ENCODE measurements around the gene STAP2. TPM values are rescaled to one million over a fixed set of nuclear protein-coding genes. Genes with fewer than 3 reads are reported as not detected.

STAP2 gene
- total and polyA plus RNA-seq, 2 donors (not counting 3 experiments of a cell fraction or from before 2014, with no cell fraction given): 12.2 to 21.7 TPM

DNA sequence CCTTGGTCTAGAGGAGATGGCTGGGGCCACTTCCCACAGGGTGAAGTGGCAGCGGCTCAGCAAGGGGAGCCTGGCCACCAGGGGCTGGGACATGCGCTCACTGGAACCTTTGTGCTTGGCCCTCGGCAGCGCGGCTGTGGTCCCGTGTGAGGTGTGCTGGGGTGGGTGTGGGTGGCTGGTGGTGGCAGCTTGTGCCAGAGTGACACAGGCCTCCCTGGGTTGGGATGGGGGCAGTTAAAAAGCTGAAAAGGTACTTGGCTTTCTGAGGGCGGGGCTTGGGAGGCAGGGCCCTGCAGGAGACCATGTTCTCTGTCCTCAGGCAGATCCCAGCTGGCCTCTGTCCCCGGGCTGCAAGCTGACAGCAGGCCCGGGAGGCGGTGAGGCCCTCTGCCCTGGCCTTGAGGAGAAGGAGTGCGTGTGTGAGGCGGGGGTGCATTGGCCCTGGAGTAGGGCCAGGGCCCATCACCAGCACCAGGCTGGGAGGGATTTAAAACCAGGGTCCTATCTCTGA is 22.1 kb upstream of the STAP2 start:
- DNase-seq (ENCODE audit: low read depth, low spot score): no peak
- Histone ChIP-seq H4K20me1 (replicated peaks; ENCODE audit: control insufficient read depth, extremely low read depth, insufficient read depth, low read length) (no peaks in the 10 kb centered on the region), H3K27me3 (ENCODE audit: control insufficient read depth in 2 of 2, insufficient read depth in 2 of 2, low read length in 2 of 2) (no peaks in the 10 kb centered on the region), H3K9me3 (replicated peaks; ENCODE audit: control insufficient read depth, insufficient read depth, low read length) (no peaks in the 10 kb centered on the region), H3K27ac (ENCODE audit: insufficient read depth, low read depth, low read length) (no peak overlapping the region), H3K79me2 (ENCODE audit: control insufficient read depth, insufficient read depth, low read length) (no peaks in the 10 kb centered on the region), H3K9ac (replicated peaks; ENCODE audit: extremely low read depth, insufficient read depth, low read length) (no peak overlapping the region), H3K4me3 (replicated peaks in 1 of 3; ENCODE audit: insufficient read depth in 1 of 3, low read depth in 1 of 3, low read length in 3 of 3) (no peak overlapping the region), H2AFZ (ENCODE audit: low read depth, low read length) (no peak overlapping the region), H3K9me1 (replicated peaks; ENCODE audit: control insufficient read depth, extremely low read depth, insufficient read depth, low read length) (no peaks in the 10 kb centered on the region), H3K36me3 (ENCODE audit: control insufficient read depth in 2 of 2, extremely low read depth in 1 of 2, insufficient read depth in 2 of 2, low read length in 2 of 2) (peaks cover 5 to 62% of the 10 kb centered on the region in 2 experiments), H3K4me2 (ENCODE audit: insufficient read depth, low read length) (no peak overlapping the region), H3K4me1 (ENCODE audit: control insufficient read depth, extremely low read depth, insufficient read depth, low read length) (no peaks in the 10 kb centered on the region)
- no peak for FAIRE-seq
- dilution Hi-C loops (cut with MboI; ENCODE audit: extremely low pct_ligation_motif_present, low sequenced_read_pairs) (loop anchor here (10.0 kb wide), 1 partner anchor 54 kb away; no protein-coding TSS in a partner anchor), intact Hi-C loops (cut with micrococcal nuclease) (no loop called here)
- TSS peak; percentile 78 for BruUV-seq (replicated peaks)
- TF ChIP-seq POLR2AphosphoS5 (IDR thresholded peaks at IDR 0.05; ENCODE audit: insufficient read depth, low read depth, low read length): no peak
- TF ChIP-seq GATA2 (IDR thresholded peaks at IDR 0.05; ENCODE audit: insufficient read depth, insufficient read length, low read depth, low read length): no peak
- no peak for TF ChIP-seq EZH2 (IDR thresholded peaks at IDR 0.05; ENCODE audit: borderline replicate concordance, low read depth, low read length, severe bottlenecking)
- TF ChIP-seq CTCF (IDR thresholded peaks at IDR 0.05; ENCODE audit: extremely low read depth in 1 of 2, insufficient read depth in 1 of 2, low read depth in 1 of 2, low read length in 2 of 2): no peak
- no peak for TF ChIP-seq MYC (IDR thresholded peaks at IDR 0.05; ENCODE audit: low read depth, low read length)
- TF ChIP-seq, protein P1, sequence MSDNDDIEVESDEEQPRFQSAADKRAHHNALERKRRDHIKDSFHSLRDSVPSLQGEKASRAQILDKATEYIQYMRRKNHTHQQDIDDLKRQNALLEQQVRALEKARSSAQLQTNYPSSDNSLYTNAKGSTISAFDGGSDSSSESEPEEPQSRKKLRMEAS (IDR thresholded peaks at IDR 0.05; ENCODE audit: insufficient read depth, insufficient read length): no peak
- no peak for TF ChIP-seq POLR2A (IDR thresholded peaks at IDR 0.05; ENCODE audit: low read depth, low read length)
- POLR2A ChIA-PET: no interaction called here
- CTCF ChIA-PET: no interaction called here
